ENCODE data around the gene SMU1.

SMU1 gene

GRCh38 chr9:33076046-33077004 lies at the start of gene SMU1:
Gene SMU1, minus strand, starts transcription at chr9:33076674. Its CDS starts 66 bp downstream, at chr9:33076608.
- peak; percentile 95 for DNase-seq (ENCODE audit: low spot score)

- no peak for DNase-seq (ENCODE audit: low spot score)
These were observed 49.0 kb upstream of the SMU1 start for GRCh38 chr9:33125461-33125860.

- no peak for DNase-seq (ENCODE audit: low spot score)
These were observed 48.4 kb upstream of the SMU1 start for GRCh38 chr9:33124751-33125381.

- no peak for DNase-seq (ENCODE audit: low spot score)
These were observed 47.6 kb upstream of the SMU1 start for GRCh38 chr9:33124046-33124445.

GRCh38 chr9:33123407-33124031 lies 47.0 kb upstream of the SMU1 start:
- DNase-seq (ENCODE audit: low spot score), result no peak

- no peak for DNase-seq (ENCODE audit: low spot score)
These were observed 44.1 kb upstream of the SMU1 start for GRCh38 chr9:33120620-33121019.

GRCh38 chr9:33117796-33118195 lies 41.3 kb upstream of the SMU1 start:
- DNase-seq (ENCODE audit: low spot score), result no peak

GRCh38 chr9:33117306-33117705 lies 40.8 kb upstream of the SMU1 start:
- DNase-seq (ENCODE audit: low spot score), result peak; percentile 47

- no peak for DNase-seq (ENCODE audit: low spot score)
These were observed 40.4 kb upstream of the SMU1 start for GRCh38 chr9:33116860-33117259.

GRCh38 chr9:33114746-33115145 lies 38.3 kb upstream of the SMU1 start:
- no peak for DNase-seq (ENCODE audit: low spot score)

GRCh38 chr9:33113799-33114547 lies 37.5 kb upstream of the SMU1 start:
- no peak for DNase-seq (ENCODE audit: low spot score)

GRCh38 chr9:33112094-33112493 lies 35.6 kb upstream of the SMU1 start:
- DNase-seq (ENCODE audit: low spot score), result no peak

GRCh38 chr9:33111631-33112030 lies 35.2 kb upstream of the SMU1 start:
- no peak for DNase-seq (ENCODE audit: low spot score)

- DNase-seq (ENCODE audit: low spot score), result no peak
These were observed 34.2 kb upstream of the SMU1 start for GRCh38 chr9:33110686-33111085.

- DNase-seq (ENCODE audit: low spot score), result no peak
These were observed 33.5 kb upstream of the SMU1 start for GRCh38 chr9:33109850-33110595.

GRCh38 chr9:33109097-33109496 lies 32.6 kb upstream of the SMU1 start:
- DNase-seq (ENCODE audit: low spot score), result no peak

GRCh38 chr9:33108472-33108871 lies 32.0 kb upstream of the SMU1 start:
- no peak for DNase-seq (ENCODE audit: low spot score)

GRCh38 chr9:33107762-33108161 lies 31.3 kb upstream of the SMU1 start:
- DNase-seq (ENCODE audit: low spot score), result no peak

GRCh38 chr9:33106827-33107621 lies 30.6 kb upstream of the SMU1 start:
- DNase-seq (ENCODE audit: low spot score), result peak; percentile 60

GRCh38 chr9:33106372-33106771 lies 29.9 kb upstream of the SMU1 start:
- DNase-seq (ENCODE audit: low spot score), result no peak

- DNase-seq (ENCODE audit: low spot score), result no peak
These were observed 29.5 kb upstream of the SMU1 start for GRCh38 chr9:33105959-33106358.
